Spleen (tissue), 11 donors: ENCODE measurements around the gene C22orf39. TPM values are rescaled to one million over a fixed set of nuclear protein-coding genes. Genes with fewer than 3 reads are reported as not detected.
A peak's percentile ranks its signal among the peaks of the same experiment; 100 is the strongest.

Source experiments
- DNase-seq: peaks from one replicate; pipeline ENCODE4 v3.0.0-alpha.2; 2020
- H3K27ac ChIP-seq, 8 donors: fragments of 200-600 bp; sonication (generic) in 7 of 8; 1 replicate in 4 of 8; 2 replicates in 4 of 8; pipeline versions ENCODE4 v1.5.0 to v1.8.0; 2016 to 2021; ENCODE audit warnings: inconsistent platforms in 4 of 8, mild to moderate bottlenecking in 4 of 8, moderate library complexity in 1 of 8
- H3K27me3 ChIP-seq, 7 donors: fragments of 200-600 bp; sonication (generic) in 6 of 7; replicated peaks in 1 of 7; 1 replicate in 4 of 7; 2 replicates in 3 of 7; pipeline versions ENCODE4 v1.5.0 to v1.8.0; 2016 to 2021; ENCODE audit warnings: inconsistent platforms in 3 of 7, mild to moderate bottlenecking in 1 of 7
- H3K36me3 ChIP-seq, 6 donors: fragments of 200-600 bp; sonication (generic) in 5 of 6; 1 replicate in 4 of 6; 2 replicates in 2 of 6; pipeline versions ENCODE4 v1.5.0 to v1.8.0; 2016 to 2021; ENCODE audit warnings: inconsistent platforms in 2 of 6
- H3K4me1 ChIP-seq, 6 donors: fragments of 200-600 bp; sonication (generic) in 5 of 6; 1 replicate in 3 of 6; 2 replicates in 3 of 6; pipeline versions ENCODE4 v1.5.0 to v1.8.0; 2016 to 2021; ENCODE audit warnings: inconsistent platforms in 3 of 6
- H3K4me3 ChIP-seq, 8 donors: fragments of 200-600 bp; sonication (generic) in 7 of 8; 1 replicate in 4 of 8; 2 replicates in 4 of 8; pipeline versions ENCODE4 v1.5.0 to v1.8.0; 2016 to 2021; ENCODE audit warnings: inconsistent platforms in 4 of 8, mild to moderate bottlenecking in 4 of 8, moderate library complexity in 2 of 8
- H3K9me3 ChIP-seq, 8 donors: fragments of 200-600 bp; sonication (generic) in 7 of 8; 1 replicate in 4 of 8; 2 replicates in 4 of 8; pipeline versions ENCODE4 v1.5.0 to v1.8.0; 2016 to 2021; ENCODE audit warnings: inconsistent platforms in 4 of 8
- POLR2A ChIP-seq, 3 donors: fragments of 450-650 bp; IDR thresholded peaks; one replicate each; pipeline ENCODE4 v1.5.1; 2017; ENCODE audit warnings: antibody characterized with exemption in 3 of 3, mild to moderate bottlenecking in 1 of 3
- POLR2AphosphoS5 ChIP-seq, 3 donors: sonication (generic); formaldehyde crosslinking; IDR thresholded peaks; one replicate each; pipeline ENCODE4 v1.5.1; 2017; ENCODE audit warnings: antibody characterized with exemption in 3 of 3
- WGBS, 5 donors: extraction: QIAGEN DNeasy Blood & Tissue Kit in 3 of 5; methylation state at CpG; one replicate each; pipeline versions ENCODE4 v1.1.5 to v1.1.7; 2013 to 2018; 5-methylcytosine and 5-hydroxymethylcytosine counted together
- intact Hi-C: fragments of 100-400 bp; cut with DNase I; formaldehyde crosslinking; loops from one replicate; pipeline ENCODE4 v1.15.0; 2023; ENCODE audit warnings: low total_unique reads
- polyA plus RNA-seq, 3 donors: library from polyadenylated mRNA; stranded (reverse); fragments of 200-250 nt; gene quantifications; one replicate each; pipeline ENCODE4 v1.2.1, GENCODE V29; 2013
- total RNA-seq, 7 donors: library from RNA; depleted of rRNA in 3 of 7; stranded (reverse); fragments of >200 nt in 3 of 7; fragmentation: NEBNext Ultra II Directional in 4 of 7; extraction: Animal tissue kit (Norgen Biotek cat#: 25700) in 4 of 7; gene quantifications; one replicate each; pipeline versions ENCODE4 v1.1.0 to v1.2.1, GENCODE V29; 2016 to 2021
- TF ChIP-seq, protein P1 (sequence below), 11 experiments: fragments of 200-600 bp in 7 of 11; fragments of 450-650 bp in 4 of 11; sonication (generic) in 4 of 11; IDR thresholded peaks in 8 of 11; conservative IDR thresholded peaks in 3 of 11; 1 replicate in 7 of 11; 2 replicates in 4 of 11; pipeline versions ENCODE4 v1.4.0 to v1.8.0; 2016 to 2021; ENCODE audit warnings: antibody characterized with exemption in 11 of 11, inconsistent platforms in 4 of 11, mild to moderate bottlenecking in 1 of 11
- donor health status: healthy with polysubstance abuse.
- donor health status: DM: no; HTN: no; CAD: no; lungs with moderate emphysema.
- donor health status: DM: no; HTN: no; CAD: no.
- donor health status: Bipolar disorder and iron deficiency.
- donor health status: healthy.
- donor health status: DM: no; HTN: no; CAD: no.
- donor health status: DM: yes; HTN: yes; CAD: no.

The C22orf39 gene
- total and polyA plus RNA-seq, 10 donors, result 28.8 to 48.8 (median 37.6) TPM

DNA sequence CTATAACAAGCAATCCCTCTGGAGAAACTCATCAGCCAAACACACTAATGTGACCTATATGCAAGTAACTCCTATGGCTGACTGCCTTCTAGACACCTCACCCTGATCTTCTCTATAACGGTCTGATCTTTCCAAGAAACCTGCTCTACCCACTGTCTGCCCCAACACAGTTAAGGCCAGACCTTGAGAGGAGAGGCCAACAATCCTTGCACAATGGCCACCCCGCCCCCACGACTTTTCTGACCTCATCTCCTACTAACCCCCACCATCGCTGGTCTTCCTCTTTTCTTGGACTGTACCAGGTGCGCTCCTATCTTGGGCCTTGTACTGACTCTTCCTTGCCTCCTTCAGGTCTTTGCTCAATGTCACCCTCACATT lies 28.4 kb downstream of the C22orf39 start:
- intact Hi-C loops, result no loop called here
- Histone ChIP-seq H3K4me3 (peak overlapping the region in 1 of 8 donors; percentile 48), H3K36me3 (no peaks in the 10 kb centered on the region), H3K27ac (peak overlapping the region in 7 of 8 donors; percentile 63 to 86 (median 81)), H3K9me3 (no peaks in the 10 kb centered on the region), H3K27me3 (no peaks in the 10 kb centered on the region), H3K4me1 (peaks cover 6 to 89% (median 42%) of the 10 kb centered on the region in 6 donors)
- 40 to 68% (median 53%) methylated on average over 5 of the region's 5 CpGs for WGBS, 5 donors
- DNase-seq, result peak; percentile 84
- TF ChIP-seq POLR2A (IDR thresholded peaks at IDR 0.05) (no peak), POLR2AphosphoS5 (IDR thresholded peaks at IDR 0.05) (no peak)
- TF ChIP-seq, protein P1, sequence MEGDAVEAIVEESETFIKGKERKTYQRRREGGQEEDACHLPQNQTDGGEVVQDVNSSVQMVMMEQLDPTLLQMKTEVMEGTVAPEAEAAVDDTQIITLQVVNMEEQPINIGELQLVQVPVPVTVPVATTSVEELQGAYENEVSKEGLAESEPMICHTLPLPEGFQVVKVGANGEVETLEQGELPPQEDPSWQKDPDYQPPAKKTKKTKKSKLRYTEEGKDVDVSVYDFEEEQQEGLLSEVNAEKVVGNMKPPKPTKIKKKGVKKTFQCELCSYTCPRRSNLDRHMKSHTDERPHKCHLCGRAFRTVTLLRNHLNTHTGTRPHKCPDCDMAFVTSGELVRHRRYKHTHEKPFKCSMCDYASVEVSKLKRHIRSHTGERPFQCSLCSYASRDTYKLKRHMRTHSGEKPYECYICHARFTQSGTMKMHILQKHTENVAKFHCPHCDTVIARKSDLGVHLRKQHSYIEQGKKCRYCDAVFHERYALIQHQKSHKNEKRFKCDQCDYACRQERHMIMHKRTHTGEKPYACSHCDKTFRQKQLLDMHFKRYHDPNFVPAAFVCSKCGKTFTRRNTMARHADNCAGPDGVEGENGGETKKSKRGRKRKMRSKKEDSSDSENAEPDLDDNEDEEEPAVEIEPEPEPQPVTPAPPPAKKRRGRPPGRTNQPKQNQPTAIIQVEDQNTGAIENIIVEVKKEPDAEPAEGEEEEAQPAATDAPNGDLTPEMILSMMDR (IDR thresholded peaks at IDR 0.05 in 8 of 11, conservative IDR thresholded peaks at IDR 0.05 in 3 of 11), result no peak

GRCh38 chr22:19412923-19413322 lies 34.6 kb downstream of the C22orf39 start:
- Histone ChIP-seq H3K36me3 (peaks cover 0 to 41% (median 23%) of the 10 kb centered on the region in 6 donors), H3K9me3 (no peaks in the 10 kb centered on the region), H3K27ac (no peak overlapping the region), H3K4me1 (peaks cover 0 to 47% (median 14%) of the 10 kb centered on the region in 6 donors), H3K27me3 (no peaks in the 10 kb centered on the region), H3K4me3 (no peak overlapping the region)
- WGBS, 5 donors, result 70 to 90% (median 77%) methylated on average over 4 of the region's 4 CpGs
- DNase-seq, result no peak
- intact Hi-C loops, result no loop called here
- TF ChIP-seq, protein P1 (IDR thresholded peaks at IDR 0.05 in 8 of 11, conservative IDR thresholded peaks at IDR 0.05 in 3 of 11), result no peak
- no peak for TF ChIP-seq POLR2AphosphoS5 (IDR thresholded peaks at IDR 0.05)
- TF ChIP-seq POLR2A (IDR thresholded peaks at IDR 0.05), result no peak

- WGBS, 5 donors, result 81 to 94% (median 89%) methylated on average over 4 of the region's 4 CpGs
- no peak for DNase-seq
Observed at GRCh38 chr22:19412478-19412877, 35.0 kb downstream of the C22orf39 start.

GRCh38 chr22:19411690-19412045 lies 35.8 kb downstream of the C22orf39 start:
- no peaks in the 10 kb centered on the region for H3K9me3 ChIP-seq
- H3K36me3 ChIP-seq, result peaks cover 0 to 53% (median 35%) of the 10 kb centered on the region in 6 donors
- intact Hi-C loops, result no loop called here
- no peak overlapping the region for H3K4me3 ChIP-seq
- WGBS, 5 donors, result 87 to 100% (median 94%) methylated on average over 1 of the region's 1 CpG
- peaks cover 0 to 35% (median 14%) of the 10 kb centered on the region in 6 donors for H3K4me1 ChIP-seq
- TF ChIP-seq POLR2AphosphoS5 (IDR thresholded peaks at IDR 0.05) (no peak), POLR2A (IDR thresholded peaks at IDR 0.05) (no peak)
- TF ChIP-seq, protein P1 (IDR thresholded peaks at IDR 0.05 in 8 of 11, conservative IDR thresholded peaks at IDR 0.05 in 3 of 11), result no peak
- H3K27me3 ChIP-seq, result no peaks in the 10 kb centered on the region
- no peak for DNase-seq
- no peak overlapping the region for H3K27ac ChIP-seq

More at GRCh38 chr22:19412478-19412877, 35.0 kb downstream of the C22orf39 start:
- Histone ChIP-seq H3K4me1 (peaks cover 0 to 43% (median 14%) of the 10 kb centered on the region in 6 donors), H3K9me3 (no peaks in the 10 kb centered on the region), H3K36me3 (peaks cover 0 to 45% (median 28%) of the 10 kb centered on the region in 6 donors), H3K27me3 (no peaks in the 10 kb centered on the region), H3K4me3 (no peak overlapping the region), H3K27ac (no peak overlapping the region)
- intact Hi-C loops, result no loop called here
- TF ChIP-seq POLR2AphosphoS5 (IDR thresholded peaks at IDR 0.05) (no peak), POLR2A (IDR thresholded peaks at IDR 0.05) (no peak)
- TF ChIP-seq, protein P1 (IDR thresholded peaks at IDR 0.05 in 8 of 11, conservative IDR thresholded peaks at IDR 0.05 in 3 of 11), result no peak
